GM10248 (cell line): ENCODE measurements around the gene MSH3.
"Not testable (repeated sequence)": the region's sequence is repeated elsewhere in the genome, so short reads cannot be mapped to it uniquely, and the experiment has no call there.

ENCODE experiments used
- CTCF ChIA-PET: fragments of 300-600 bp; sonication (Branson Sonifier 250); formaldehyde crosslinking; extraction: SDS; loops from one replicate; lab custom pipeline; 2021; ENCODE audit warnings: antibody characterized with exemption; lab: Yijun Ruan, JAX
- POLR2A ChIA-PET: fragments of 350-650 bp; sonication (Branson Sonifier 250); formaldehyde crosslinking; extraction: SDS; loops from one replicate; lab custom pipeline; 2020; ENCODE audit warnings: antibody characterized with exemption; lab: Yijun Ruan, JAX
- DNase-seq: peaks from one replicate; pipeline ENCODE4 v3.0.0; 2012; ENCODE audit errors: extremely low spot score
- CTCF ChIP-seq: IDR thresholded peaks from 2 replicates; pipeline ENCODE4 v1.5.1; 2012; ENCODE audit warnings: mild to moderate bottlenecking, low read depth; ENCODE audit errors: extremely low read depth, missing control alignments, control extremely low read depth

MSH3 gene

GRCh38 chr5:80738466-80738865, 84.0 kb downstream of the MSH3 start:
- TF ChIP-seq CTCF = no peak
- POLR2A ChIA-PET = no interaction called here
- CTCF ChIA-PET = interaction anchor here (1.4 to 2.2 kb wide), 2 partner anchors 10 to 457 kb away, joined by 3 to 5 read pairs; no protein-coding TSS in a partner anchor
- no peak for DNase-seq

- DNase-seq = no peak
- TF ChIP-seq CTCF = no peak
- CTCF ChIA-PET = interaction anchor here (0.7 to 2.2 kb wide), 6 partner anchors 9 to 456 kb away, joined by 3 to 5 read pairs (median 3); no protein-coding TSS in a partner anchor
- POLR2A ChIA-PET = no interaction called here
Observed at GRCh38 chr5:80739057-80739456, 84.6 kb downstream of the MSH3 start.

- DNase-seq = no peak
- ChIA-PET POLR2A (interaction anchor here (0.7 kb wide), 1 partner anchor 1567 kb away, joined by 7 read pairs; no protein-coding TSS in a partner anchor), CTCF (interaction anchor here (0.7 to 2.2 kb wide), 7 partner anchors 10 to 456 kb away, joined by 3 to 5 read pairs (median 3); no protein-coding TSS in a partner anchor)
- no peak for TF ChIP-seq CTCF
Observed at GRCh38 chr5:80739496-80739895, 85.0 kb downstream of the MSH3 start.

- DNase-seq = no peak
- no peak for TF ChIP-seq CTCF
- POLR2A ChIA-PET = interaction anchor here (0.7 kb wide), 1 partner anchor 1567 kb away, joined by 7 read pairs; no protein-coding TSS in a partner anchor
- CTCF ChIA-PET = interaction anchor here (1.0 to 2.2 kb wide), 5 partner anchors 10 to 455 kb away, joined by 3 to 5 read pairs (median 3); no protein-coding TSS in a partner anchor
Observed at GRCh38 chr5:80739898-80740297, 85.4 kb downstream of the MSH3 start.

GRCh38 chr5:80740488-80740887, 86.0 kb downstream of the MSH3 start:
- DNase-seq, POLR2A ChIA-PET: not testable (repeated sequence)
- CTCF ChIA-PET = interaction anchor here (1.0 kb wide), 1 partner anchor 32 kb away, joined by 3 read pairs; no protein-coding TSS in a partner anchor

GRCh38 chr5:80740999-80741398, 86.5 kb downstream of the MSH3 start:
- ChIA-PET CTCF (no interaction called here), POLR2A (no interaction called here)
- peak; percentile 18 for DNase-seq

More at GRCh38 chr5:80740999-80741398, 86.5 kb downstream of the MSH3 start:
- no peak for TF ChIP-seq CTCF
